ENCODE measurements around the gene CSRP1. TPM values are rescaled to one million over a fixed set of nuclear protein-coding genes. Genes with fewer than 3 reads are reported as not detected.

CSRP1 gene
- total RNA-seq, 1 experiment from 2014 or later, result 94.4 TPM

DNA sequence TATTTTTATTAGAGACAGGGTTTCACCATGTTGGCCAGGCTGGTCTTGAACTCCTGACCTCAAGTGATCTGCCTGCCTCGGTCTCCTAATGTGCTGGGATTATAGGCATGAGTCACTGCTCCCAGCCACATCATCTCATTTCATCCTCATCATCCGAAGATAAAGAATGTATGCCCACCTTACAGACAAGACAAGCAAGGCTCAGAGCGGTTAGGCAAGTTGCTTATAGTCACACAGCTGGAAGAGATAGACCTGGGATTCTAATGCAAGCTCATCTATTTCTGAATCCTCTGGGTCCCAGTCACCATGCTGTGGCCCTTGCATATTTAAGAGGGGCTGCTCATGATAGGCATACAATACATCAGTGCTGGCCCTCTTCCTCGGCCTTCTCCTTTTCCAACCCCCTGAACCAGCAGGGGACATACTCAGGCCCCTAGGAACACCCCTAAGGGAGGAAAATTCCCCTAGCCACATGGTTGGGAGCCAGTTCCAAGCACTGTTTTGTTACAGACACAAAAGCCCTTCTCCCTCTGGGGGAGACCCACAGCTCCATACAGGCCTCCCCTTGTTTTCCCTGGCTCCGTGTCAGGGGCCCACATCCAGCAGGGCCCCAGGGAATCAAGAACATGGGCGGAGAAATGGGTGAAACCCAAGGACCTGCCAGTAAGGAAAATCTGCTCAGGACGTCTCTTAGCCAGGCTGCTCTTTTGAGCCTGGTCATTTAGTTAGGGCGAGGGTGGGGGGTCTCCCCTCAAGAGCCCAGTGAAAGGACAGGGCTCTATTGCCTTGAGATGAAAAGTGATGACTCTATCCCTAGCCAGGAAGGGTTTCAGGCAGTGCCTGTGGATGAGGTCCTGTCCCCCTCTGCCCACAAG, 6.9 kb downstream of the CSRP1 start:
- no TSS peak for BruUV-seq (replicated peaks)
- Histone ChIP-seq H3K27me3 (ENCODE audit: control insufficient read depth, insufficient read depth, low read length) (no peaks in the 10 kb centered on the region), H3K36me3 (ENCODE audit: control insufficient read depth, insufficient read depth, low read length) (no peaks in the 10 kb centered on the region), H3K4me1 (ENCODE audit: control insufficient read depth, insufficient read depth, low read length) (peaks cover 33% of the 10 kb centered on the region), H3K4me3 (ENCODE audit: low read depth in 2 of 2, low read length in 2 of 2) (no peak overlapping the region), H3K9me3 (ENCODE audit: control insufficient read depth, insufficient read depth, low read depth, low read length) (no peaks in the 10 kb centered on the region), H3K27ac (ENCODE audit: low read length) (peak overlapping the region; percentile 46; the same call in 1 of the 2 replicates)
- no peak for DNase-seq (ENCODE audit: low read depth, low spot score)
- ChIA-PET CTCF (interaction anchor here (0.6 to 2.2 kb wide), 2 partner anchors 13 to 14 kb away, joined by 4 to 11 read pairs; no protein-coding TSS in a partner anchor), POLR2A (no interaction called here)
- ATAC-seq, result no peak
- in situ Hi-C loops (cut with HindIII; ENCODE audit: low pct_unique_long_range_greater_than_20kb, low sequenced_read_pairs) (no loop called here), intact Hi-C loops (cut with micrococcal nuclease; ENCODE audit: unreplicated experiment) (no loop called here)
- TF ChIP-seq POLR2AphosphoS5 (IDR thresholded peaks at IDR 0.05; ENCODE audit: low read depth, low read length) (no peak), TCF7L2 (IDR thresholded peaks at IDR 0.05; ENCODE audit: low read depth, low read length) (no peak), SIN3A (IDR thresholded peaks at IDR 0.05; ENCODE audit: borderline replicate concordance, insufficient read depth, low read depth, low read length) (no peak)
- TF ChIP-seq, protein P1, sequence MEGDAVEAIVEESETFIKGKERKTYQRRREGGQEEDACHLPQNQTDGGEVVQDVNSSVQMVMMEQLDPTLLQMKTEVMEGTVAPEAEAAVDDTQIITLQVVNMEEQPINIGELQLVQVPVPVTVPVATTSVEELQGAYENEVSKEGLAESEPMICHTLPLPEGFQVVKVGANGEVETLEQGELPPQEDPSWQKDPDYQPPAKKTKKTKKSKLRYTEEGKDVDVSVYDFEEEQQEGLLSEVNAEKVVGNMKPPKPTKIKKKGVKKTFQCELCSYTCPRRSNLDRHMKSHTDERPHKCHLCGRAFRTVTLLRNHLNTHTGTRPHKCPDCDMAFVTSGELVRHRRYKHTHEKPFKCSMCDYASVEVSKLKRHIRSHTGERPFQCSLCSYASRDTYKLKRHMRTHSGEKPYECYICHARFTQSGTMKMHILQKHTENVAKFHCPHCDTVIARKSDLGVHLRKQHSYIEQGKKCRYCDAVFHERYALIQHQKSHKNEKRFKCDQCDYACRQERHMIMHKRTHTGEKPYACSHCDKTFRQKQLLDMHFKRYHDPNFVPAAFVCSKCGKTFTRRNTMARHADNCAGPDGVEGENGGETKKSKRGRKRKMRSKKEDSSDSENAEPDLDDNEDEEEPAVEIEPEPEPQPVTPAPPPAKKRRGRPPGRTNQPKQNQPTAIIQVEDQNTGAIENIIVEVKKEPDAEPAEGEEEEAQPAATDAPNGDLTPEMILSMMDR (IDR thresholded peaks at IDR 0.05), result no peak
- TF ChIP-seq, protein P2, sequence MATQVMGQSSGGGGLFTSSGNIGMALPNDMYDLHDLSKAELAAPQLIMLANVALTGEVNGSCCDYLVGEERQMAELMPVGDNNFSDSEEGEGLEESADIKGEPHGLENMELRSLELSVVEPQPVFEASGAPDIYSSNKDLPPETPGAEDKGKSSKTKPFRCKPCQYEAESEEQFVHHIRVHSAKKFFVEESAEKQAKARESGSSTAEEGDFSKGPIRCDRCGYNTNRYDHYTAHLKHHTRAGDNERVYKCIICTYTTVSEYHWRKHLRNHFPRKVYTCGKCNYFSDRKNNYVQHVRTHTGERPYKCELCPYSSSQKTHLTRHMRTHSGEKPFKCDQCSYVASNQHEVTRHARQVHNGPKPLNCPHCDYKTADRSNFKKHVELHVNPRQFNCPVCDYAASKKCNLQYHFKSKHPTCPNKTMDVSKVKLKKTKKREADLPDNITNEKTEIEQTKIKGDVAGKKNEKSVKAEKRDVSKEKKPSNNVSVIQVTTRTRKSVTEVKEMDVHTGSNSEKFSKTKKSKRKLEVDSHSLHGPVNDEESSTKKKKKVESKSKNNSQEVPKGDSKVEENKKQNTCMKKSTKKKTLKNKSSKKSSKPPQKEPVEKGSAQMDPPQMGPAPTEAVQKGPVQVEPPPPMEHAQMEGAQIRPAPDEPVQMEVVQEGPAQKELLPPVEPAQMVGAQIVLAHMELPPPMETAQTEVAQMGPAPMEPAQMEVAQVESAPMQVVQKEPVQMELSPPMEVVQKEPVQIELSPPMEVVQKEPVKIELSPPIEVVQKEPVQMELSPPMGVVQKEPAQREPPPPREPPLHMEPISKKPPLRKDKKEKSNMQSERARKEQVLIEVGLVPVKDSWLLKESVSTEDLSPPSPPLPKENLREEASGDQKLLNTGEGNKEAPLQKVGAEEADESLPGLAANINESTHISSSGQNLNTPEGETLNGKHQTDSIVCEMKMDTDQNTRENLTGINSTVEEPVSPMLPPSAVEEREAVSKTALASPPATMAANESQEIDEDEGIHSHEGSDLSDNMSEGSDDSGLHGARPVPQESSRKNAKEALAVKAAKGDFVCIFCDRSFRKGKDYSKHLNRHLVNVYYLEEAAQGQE (IDR thresholded peaks at IDR 0.05; ENCODE audit: insufficient read depth in 1 of 2, low read depth in 2 of 2, low read length in 1 of 2), result no peak

DNA sequence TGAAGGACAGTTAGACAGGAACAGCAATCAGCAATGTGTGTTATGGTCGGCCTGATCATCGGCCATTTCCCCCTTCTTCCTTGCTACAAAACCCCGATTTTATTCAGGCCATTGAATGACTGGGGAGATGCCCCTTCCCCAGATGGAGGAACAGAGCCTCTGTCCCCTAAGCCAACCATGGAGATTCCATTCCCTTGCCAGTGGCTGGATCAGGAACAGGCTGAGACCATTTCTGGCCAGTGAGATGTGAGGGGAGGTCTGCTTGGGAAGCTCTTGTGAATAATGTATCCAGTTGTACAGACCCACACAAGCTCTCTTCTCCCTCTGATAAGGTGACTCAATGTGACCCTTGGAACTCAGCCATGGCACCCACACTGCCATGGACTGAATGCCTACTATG, 7.7 kb downstream of the CSRP1 start:
- ChIA-PET POLR2A (no interaction called here), CTCF (interaction anchor here (1.0 to 2.2 kb wide), 2 partner anchors 14 kb away, joined by 3 to 11 read pairs; no protein-coding TSS in a partner anchor)
- no peaks in the 10 kb centered on the region for H3K27me3 ChIP-seq (ENCODE audit: control insufficient read depth, insufficient read depth, low read length)
- BruUV-seq (replicated peaks), result no TSS peak
- H3K4me3 ChIP-seq (ENCODE audit: low read depth in 2 of 2, low read length in 2 of 2), result no peak overlapping the region
- in situ Hi-C loops (cut with HindIII; ENCODE audit: low pct_unique_long_range_greater_than_20kb, low sequenced_read_pairs) (no loop called here), intact Hi-C loops (cut with micrococcal nuclease; ENCODE audit: unreplicated experiment) (no loop called here)
- H3K27ac ChIP-seq (ENCODE audit: low read length), result no peak overlapping the region
- H3K9me3 ChIP-seq (ENCODE audit: control insufficient read depth, insufficient read depth, low read depth, low read length), result no peaks in the 10 kb centered on the region
- no peaks in the 10 kb centered on the region for H3K36me3 ChIP-seq (ENCODE audit: control insufficient read depth, insufficient read depth, low read length)
- ATAC-seq (no peak), DNase-seq (ENCODE audit: low read depth, low spot score) (no peak)
- TF ChIP-seq, protein P2 (IDR thresholded peaks at IDR 0.05; ENCODE audit: insufficient read depth in 1 of 2, low read depth in 2 of 2, low read length in 1 of 2), result no peak
- no peak for TF ChIP-seq TCF7L2 (IDR thresholded peaks at IDR 0.05; ENCODE audit: low read depth, low read length)
- TF ChIP-seq SIN3A (IDR thresholded peaks at IDR 0.05; ENCODE audit: borderline replicate concordance, insufficient read depth, low read depth, low read length), result no peak
- TF ChIP-seq, protein P1 (IDR thresholded peaks at IDR 0.05), result no peak
- TF ChIP-seq POLR2AphosphoS5 (IDR thresholded peaks at IDR 0.05; ENCODE audit: low read depth, low read length), result no peak
- peaks cover 29% of the 10 kb centered on the region for H3K4me1 ChIP-seq (ENCODE audit: control insufficient read depth, insufficient read depth, low read length)

Data from Panc1 (cell line).